Left lobe of liver (tissue), 2 donors: ENCODE measurements around the gene TBC1D22A. TPM values are rescaled to one million over a fixed set of nuclear protein-coding genes. Genes with fewer than 3 reads are reported as not detected.

Experiments used
- ATAC-seq: fragments of 200-7000 bp; cut with Tn5 transposase; one replicate; pipeline ENCODE4 v1.9.1; 2020; ENCODE audit warnings: mild to moderate bottlenecking, moderate library complexity
- DNase-seq: peaks from one replicate; pipeline ENCODE4 v3.0.0-alpha.2; 2020; ENCODE audit warnings: low spot score
- total RNA-seq: library from RNA; stranded (reverse); gene quantifications from one replicate; pipeline ENCODE4 v1.2.1, GENCODE V29; 2021
- donor health status: DM: no; HTN: no; CAD: no; lungs with moderate emphysema.
- donor health status: DM: no; HTN: yes; CAD: no.

The TBC1D22A gene
- total RNA-seq, 1 donor from 2014 or later: 12.4 TPM

- no peak for ATAC-seq
- DNase-seq: no peak
Observed at GRCh38 chr22:47035425-47035881, 273.0 kb downstream of the TBC1D22A start.

GRCh38 chr22:47036352-47036751, 273.9 kb downstream of the TBC1D22A start:
- no peak for DNase-seq
- ATAC-seq: no peak

GRCh38 chr22:47036936-47037485, 274.6 kb downstream of the TBC1D22A start:
- DNase-seq (no peak), ATAC-seq (no peak)

GRCh38 chr22:47038206-47038835, 275.9 kb downstream of the TBC1D22A start:
- DNase-seq: no peak

GRCh38 chr22:47039356-47039755, 276.9 kb downstream of the TBC1D22A start:
- ATAC-seq: no peak
- DNase-seq: no peak

More at GRCh38 chr22:47038206-47038835, 275.9 kb downstream of the TBC1D22A start:
- no peak for ATAC-seq

GRCh38 chr22:47040486-47041270, 278.2 kb downstream of the TBC1D22A start:
- DNase-seq (no peak), ATAC-seq (no peak)

GRCh38 chr22:47041271-47042115, 279.0 kb downstream of the TBC1D22A start:
- no peak for ATAC-seq

GRCh38 chr22:47042116-47042825, 279.8 kb downstream of the TBC1D22A start:
- DNase-seq: no peak
- no peak for ATAC-seq

More at GRCh38 chr22:47041271-47042115, 279.0 kb downstream of the TBC1D22A start:
- no peak for DNase-seq

GRCh38 chr22:47042861-47043496, 280.5 kb downstream of the TBC1D22A start:
- ATAC-seq (no peak), DNase-seq (no peak)

- DNase-seq: no peak
Observed at GRCh38 chr22:47043835-47044721, 281.6 kb downstream of the TBC1D22A start.

GRCh38 chr22:47044722-47045535, 282.5 kb downstream of the TBC1D22A start:
- ATAC-seq (no peak), DNase-seq (no peak)

More at GRCh38 chr22:47043835-47044721, 281.6 kb downstream of the TBC1D22A start:
- ATAC-seq: peak; percentile 36

GRCh38 chr22:47045691-47046410, 283.4 kb downstream of the TBC1D22A start:
- no peak for ATAC-seq
- no peak for DNase-seq

GRCh38 chr22:47046411-47047065, 284.1 kb downstream of the TBC1D22A start:
- DNase-seq (no peak), ATAC-seq (no peak)

- DNase-seq (no peak), ATAC-seq (no peak)
Observed at GRCh38 chr22:47047321-47048122, 285.1 kb downstream of the TBC1D22A start.

- DNase-seq (no peak), ATAC-seq (no peak)
Observed at GRCh38 chr22:47048123-47049077, 285.9 kb downstream of the TBC1D22A start.
